Epithelial cell of proximal tubule (primary cell): ENCODE results near the gene STMN1. TPM values are rescaled to one million over a fixed set of nuclear protein-coding genes. Genes with fewer than 3 reads are reported as not detected.

Experiments
- DNase-seq: peaks from one replicate; pipeline ENCODE4 v3.0.0-alpha.2; 2011; ENCODE audit warnings: low read depth
- H3K4me3 ChIP-seq: 2 replicates; pipeline ENCODE4 v1.5.1; 2011; ENCODE audit warnings: low read depth, mild to moderate bottlenecking, low read length
- CTCF ChIP-seq: conservative IDR thresholded peaks from 2 replicates; pipeline ENCODE4 v1.5.1; 2012; ENCODE audit warnings: low read depth, mild to moderate bottlenecking, low read length
- total RNA-seq: library from RNA; depleted of rRNA; stranded (reverse); fragments of >200 nt; gene quantifications from 2 replicates; pipeline ENCODE4 v1.2.3, GENCODE V29; 2015

Gene STMN1
- total RNA-seq, 1 donor from 2014 or later = 554 TPM

GRCh38 chr1:25863486-25864262 is 42.5 kb downstream of the STMN1 start:
- H3K4me3 ChIP-seq = no peak overlapping the region
- no peak for DNase-seq
- TF ChIP-seq CTCF = no peak

DNA sequence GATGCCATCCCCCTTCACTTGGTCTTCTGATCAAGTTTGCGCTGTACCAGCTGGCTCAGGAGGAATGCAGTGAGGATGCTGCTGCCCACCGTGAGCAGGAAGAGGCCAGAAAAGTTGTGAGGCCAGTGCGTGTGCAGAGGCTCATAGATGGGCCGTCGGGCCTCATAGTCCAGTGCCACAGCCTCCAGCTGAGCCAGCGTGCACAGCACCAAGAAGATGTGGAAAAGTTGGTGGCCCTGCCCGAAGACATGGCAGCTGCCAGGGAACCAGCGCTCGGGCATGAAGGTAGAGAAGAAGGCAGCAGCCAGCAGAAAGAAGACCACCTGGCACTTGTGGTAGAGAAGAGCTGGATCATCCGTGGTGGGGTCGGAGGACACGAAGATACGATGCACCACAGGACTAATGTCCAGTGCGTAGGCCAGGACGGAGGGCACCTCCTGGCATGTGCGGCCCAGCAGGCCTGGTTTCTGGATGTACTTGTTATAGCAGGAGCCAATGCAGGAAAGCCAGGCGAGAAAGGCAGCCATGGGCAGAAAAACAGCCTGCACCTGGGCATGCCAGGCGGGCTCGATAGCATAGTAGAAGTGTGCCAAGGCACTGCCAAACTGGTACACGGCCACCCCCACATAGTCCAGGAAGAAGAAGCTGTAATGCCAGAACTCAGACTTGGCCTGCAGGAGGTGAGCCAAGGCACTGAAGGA is 43.3 kb downstream of the STMN1 start:
- H3K4me3 ChIP-seq = no peak overlapping the region
- DNase-seq = no peak
- no peak for TF ChIP-seq CTCF

DNA sequence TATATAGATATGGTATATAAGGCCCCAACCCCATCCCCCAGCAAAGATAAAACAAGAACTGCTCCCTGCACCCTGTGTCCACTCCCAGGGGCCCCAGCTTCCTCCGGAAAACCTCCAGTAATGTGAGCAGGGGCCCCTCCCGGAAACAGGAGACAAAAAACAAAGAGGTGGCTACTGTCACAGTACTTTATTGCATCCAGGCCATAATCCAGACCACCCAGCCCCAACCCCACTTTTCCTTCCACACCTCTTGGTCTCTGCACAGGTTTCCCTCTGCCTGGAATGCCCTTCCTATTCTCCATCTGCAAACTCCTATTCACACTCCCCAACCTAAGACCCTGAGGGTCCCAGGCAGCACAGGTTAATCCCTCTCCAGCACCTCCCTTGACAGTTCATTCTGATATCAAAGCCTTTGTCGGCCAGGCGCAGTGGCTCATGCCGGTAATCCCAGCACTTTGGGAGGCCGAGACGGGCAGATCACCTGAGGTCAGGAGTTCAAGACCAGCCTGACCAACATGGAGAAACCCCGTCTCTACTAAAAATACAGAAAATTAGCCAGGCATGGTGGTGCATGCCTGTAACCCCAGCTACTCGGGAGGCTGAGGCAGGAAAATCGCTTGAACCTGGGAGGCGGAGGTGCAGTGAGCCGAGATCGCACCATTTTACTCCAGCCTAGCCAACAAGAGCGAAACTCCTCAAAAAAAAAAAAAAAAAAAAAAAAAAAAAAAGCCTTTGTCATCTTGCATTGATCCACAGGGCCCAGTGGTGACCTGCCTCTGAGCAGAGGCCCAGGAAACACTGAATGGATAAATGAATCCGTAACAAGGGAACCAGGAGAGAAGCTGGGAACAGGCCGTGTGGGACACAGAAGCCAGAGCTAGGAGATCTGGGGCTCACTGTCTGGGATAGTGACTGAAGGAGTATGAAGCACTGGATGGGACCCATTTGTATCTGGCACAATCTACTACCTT is 44.6 kb downstream of the STMN1 start:
- TF ChIP-seq CTCF = no peak
- DNase-seq = no peak

DNA sequence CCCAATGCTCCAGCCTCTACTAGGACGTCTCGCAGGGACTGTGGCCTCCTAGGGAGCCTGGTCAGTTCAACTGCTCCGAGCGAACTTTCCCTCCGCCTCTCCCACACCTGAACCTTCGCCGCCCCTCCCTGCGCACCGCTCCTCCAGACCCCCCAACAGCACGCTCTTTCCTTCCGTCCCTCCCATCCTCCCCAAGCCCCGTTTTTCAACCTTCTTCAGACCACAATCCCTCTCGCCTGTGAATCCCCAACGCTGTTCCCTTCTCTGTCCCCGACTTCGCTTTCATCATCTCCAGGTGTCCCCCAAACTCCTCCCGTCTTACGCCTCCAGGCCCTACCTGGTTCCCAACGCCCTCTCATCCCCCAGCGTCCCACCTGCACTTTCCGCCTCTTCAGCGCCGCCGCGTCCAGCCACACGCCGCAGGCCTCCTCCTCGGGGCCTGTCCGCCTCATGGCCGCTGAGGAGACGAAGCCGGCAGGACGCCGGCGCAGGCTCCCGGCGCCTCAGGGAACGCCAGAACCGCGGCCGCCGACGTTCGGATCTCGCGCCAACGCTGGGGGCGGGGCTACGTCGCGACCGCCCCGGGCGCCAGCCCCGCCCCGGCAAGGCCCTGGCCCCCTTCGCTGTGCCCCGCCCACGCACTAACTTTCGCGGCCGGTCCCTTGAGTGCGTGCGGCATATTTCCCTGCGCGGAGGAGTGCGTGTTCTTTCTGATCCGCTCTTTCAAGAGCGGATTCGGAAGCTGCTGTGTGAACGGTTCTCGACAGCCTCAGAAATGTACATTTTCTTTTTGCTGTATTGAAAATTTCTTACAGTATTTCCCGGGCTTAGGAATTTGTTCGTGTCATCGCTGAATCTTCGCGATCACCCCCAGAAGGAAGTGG is 47.1 kb downstream of the STMN1 start, which contains the start of gene AUNIP:
Gene AUNIP (minus strand): TSS at position 552 of the 884 bp plus-strand sequence. CDS start 100 bp downstream, at position 452.
- TF ChIP-seq CTCF = no peak

More for the DNA sequence above, 44.6 kb downstream of the STMN1 start:
- no peak overlapping the region for H3K4me3 ChIP-seq

GRCh38 chr1:25858494-25858893 is 47.7 kb downstream of the STMN1 start:
- TF ChIP-seq CTCF = no peak
- H3K4me3 ChIP-seq = peak overlapping the region; percentile 74
- no peak for DNase-seq

More for the DNA sequence above, 47.1 kb downstream of the STMN1 start, which contains the start of gene AUNIP:
- H3K4me3 ChIP-seq = peak within 1 kb of the TSS; percentile 74
- no peak for DNase-seq

DNA sequence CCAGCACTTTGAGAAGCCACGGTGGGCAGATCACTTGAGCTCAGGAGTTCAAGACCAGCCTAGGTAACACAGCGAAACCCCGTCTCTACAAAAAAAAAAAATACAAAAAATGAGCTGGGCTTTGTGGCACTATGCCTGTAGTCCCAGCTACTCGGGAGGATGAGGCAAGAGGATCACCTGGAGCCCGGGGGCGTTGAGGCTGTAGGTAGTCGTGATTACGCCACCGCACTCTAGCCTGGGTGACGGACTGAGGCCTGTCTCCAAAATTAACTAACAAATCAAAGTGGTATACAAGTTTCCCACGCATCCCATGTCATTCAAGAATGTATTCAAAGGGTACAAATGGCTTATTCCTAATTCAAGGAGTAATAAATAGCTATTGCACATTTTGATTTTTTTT is 49.4 kb downstream of the STMN1 start:
- TF ChIP-seq CTCF = no peak
- no peak for DNase-seq
- no peak overlapping the region for H3K4me3 ChIP-seq
